ENCODE data around the gene MYO5B. TPM values are rescaled to one million over a fixed set of nuclear protein-coding genes. Genes with fewer than 3 reads are reported as not detected.

Gene MYO5B
- total RNA-seq, 2 experiments from 2014 or later = not detected

- POLR2A ChIA-PET = no interaction called here
- Mint-ChIP-seq H3K4me3 (no peak overlapping the region), H3K27me3 (peaks cover 6% of the 10 kb centered on the region), H3K36me3 (ENCODE audit: low read depth) (no peaks in the 10 kb centered on the region), H3K9me3 (peaks cover 2% of the 10 kb centered on the region), H3K27ac (no peak overlapping the region), H3K4me1 (ENCODE audit: low read depth) (peaks cover 11% of the 10 kb centered on the region)
- DNase-seq (no peak), ATAC-seq (ENCODE audit: poor library complexity) (no peak)
- intact Hi-C loops (cut with DNase I, micrococcal nuclease) = no loop called here
- Histone ChIP-seq H3K27me3 (ENCODE audit: control insufficient read depth in 1 of 2, insufficient read depth in 2 of 2, low read length in 2 of 2) (no peaks in the 10 kb centered on the region), H3K36me3 (ENCODE audit: insufficient read depth, low read length) (no peaks in the 10 kb centered on the region), H3K9me3 (ENCODE audit: control insufficient read depth in 1 of 2, insufficient read depth in 1 of 2, low read length in 2 of 2) (no peaks in the 10 kb centered on the region), H3K4me3 (ENCODE audit: low read length) (no peak overlapping the region), H3K4me1 (ENCODE audit: insufficient read depth, low read length) (peaks cover 3% of the 10 kb centered on the region), H3K27ac (ENCODE audit: low read depth in 1 of 2, low read length in 2 of 2) (no peak overlapping the region)
- TF ChIP-seq, protein P1, sequence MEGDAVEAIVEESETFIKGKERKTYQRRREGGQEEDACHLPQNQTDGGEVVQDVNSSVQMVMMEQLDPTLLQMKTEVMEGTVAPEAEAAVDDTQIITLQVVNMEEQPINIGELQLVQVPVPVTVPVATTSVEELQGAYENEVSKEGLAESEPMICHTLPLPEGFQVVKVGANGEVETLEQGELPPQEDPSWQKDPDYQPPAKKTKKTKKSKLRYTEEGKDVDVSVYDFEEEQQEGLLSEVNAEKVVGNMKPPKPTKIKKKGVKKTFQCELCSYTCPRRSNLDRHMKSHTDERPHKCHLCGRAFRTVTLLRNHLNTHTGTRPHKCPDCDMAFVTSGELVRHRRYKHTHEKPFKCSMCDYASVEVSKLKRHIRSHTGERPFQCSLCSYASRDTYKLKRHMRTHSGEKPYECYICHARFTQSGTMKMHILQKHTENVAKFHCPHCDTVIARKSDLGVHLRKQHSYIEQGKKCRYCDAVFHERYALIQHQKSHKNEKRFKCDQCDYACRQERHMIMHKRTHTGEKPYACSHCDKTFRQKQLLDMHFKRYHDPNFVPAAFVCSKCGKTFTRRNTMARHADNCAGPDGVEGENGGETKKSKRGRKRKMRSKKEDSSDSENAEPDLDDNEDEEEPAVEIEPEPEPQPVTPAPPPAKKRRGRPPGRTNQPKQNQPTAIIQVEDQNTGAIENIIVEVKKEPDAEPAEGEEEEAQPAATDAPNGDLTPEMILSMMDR (IDR thresholded peaks at IDR 0.05) = no peak
- CTCF ChIA-PET = no interaction called here
Observed at GRCh38 chr18:49931760-49932159, 263.2 kb downstream of the MYO5B start.

DNA sequence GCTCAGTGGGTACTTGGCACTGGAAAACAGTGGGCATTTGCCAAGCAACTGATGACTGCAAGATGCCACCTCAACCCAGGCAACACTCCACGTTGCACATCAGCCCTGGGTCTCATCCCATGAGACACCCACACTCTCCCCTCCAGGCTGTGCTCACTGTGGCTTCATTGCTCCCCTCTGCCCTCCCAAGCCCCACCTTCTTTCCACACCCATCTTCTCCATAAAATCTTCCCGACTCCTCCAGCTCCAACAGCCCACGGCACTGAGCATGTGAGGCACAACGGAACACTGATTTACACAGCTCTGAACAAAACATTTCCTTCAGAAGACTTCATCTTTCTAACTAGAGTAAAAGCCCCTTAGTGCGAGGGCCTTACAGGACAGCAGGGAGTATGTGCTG lies 263.8 kb downstream of the MYO5B start:
- CTCF ChIA-PET = no interaction called here
- Histone ChIP-seq H3K4me3 (ENCODE audit: low read length) (no peak overlapping the region), H3K4me1 (ENCODE audit: insufficient read depth, low read length) (peaks cover 3% of the 10 kb centered on the region), H3K27me3 (ENCODE audit: control insufficient read depth in 1 of 2, insufficient read depth in 2 of 2, low read length in 2 of 2) (peaks cover 0 to under 1% of the 10 kb centered on the region in 2 experiments), H3K27ac (ENCODE audit: low read depth in 1 of 2, low read length in 2 of 2) (no peak overlapping the region), H3K9me3 (ENCODE audit: control insufficient read depth in 1 of 2, insufficient read depth in 1 of 2, low read length in 2 of 2) (no peaks in the 10 kb centered on the region), H3K36me3 (ENCODE audit: insufficient read depth, low read length) (no peaks in the 10 kb centered on the region)
- intact Hi-C loops (cut with DNase I, micrococcal nuclease) = no loop called here
- DNase-seq (no peak), ATAC-seq (ENCODE audit: poor library complexity) (no peak)
- Mint-ChIP-seq H3K36me3 (ENCODE audit: low read depth) (no peaks in the 10 kb centered on the region), H3K27me3 (peaks cover 8% of the 10 kb centered on the region), H3K4me1 (ENCODE audit: low read depth) (peaks cover 11% of the 10 kb centered on the region), H3K4me3 (no peak overlapping the region), H3K9me3 (peaks cover 2% of the 10 kb centered on the region), H3K27ac (no peak overlapping the region)
- TF ChIP-seq, protein P1 (IDR thresholded peaks at IDR 0.05) = no peak
- POLR2A ChIA-PET = no interaction called here

- no peaks in the 10 kb centered on the region for H3K36me3 ChIP-seq (ENCODE audit: insufficient read depth, low read length)
- no peak overlapping the region for H3K27ac ChIP-seq (ENCODE audit: low read depth in 1 of 2, low read length in 2 of 2)
- ATAC-seq (ENCODE audit: poor library complexity) (no peak), DNase-seq (no peak)
- H3K4me3 ChIP-seq (ENCODE audit: low read length) = no peak overlapping the region
- CTCF ChIA-PET = no interaction called here
- H3K4me3 Mint-ChIP-seq = no peak overlapping the region
- peaks cover 8% of the 10 kb centered on the region for H3K9me3 Mint-ChIP-seq
- no peaks in the 10 kb centered on the region for H3K9me3 ChIP-seq (ENCODE audit: control insufficient read depth in 1 of 2, insufficient read depth in 1 of 2, low read length in 2 of 2)
- H3K27ac Mint-ChIP-seq = no peak overlapping the region
- intact Hi-C loops (cut with DNase I, micrococcal nuclease) = no loop called here
- H3K36me3 Mint-ChIP-seq (ENCODE audit: low read depth) = no peaks in the 10 kb centered on the region
- no peaks in the 10 kb centered on the region for H3K4me1 Mint-ChIP-seq (ENCODE audit: low read depth)
- H3K4me1 ChIP-seq (ENCODE audit: insufficient read depth, low read length) = no peaks in the 10 kb centered on the region
- POLR2A ChIA-PET = no interaction called here
- H3K27me3 Mint-ChIP-seq = peaks cover 27% of the 10 kb centered on the region
- H3K27me3 ChIP-seq (ENCODE audit: control insufficient read depth in 1 of 2, insufficient read depth in 2 of 2, low read length in 2 of 2) = peaks cover 0 to 11% of the 10 kb centered on the region in 2 experiments
- TF ChIP-seq, protein P1 (IDR thresholded peaks at IDR 0.05) = no peak
Observed at GRCh38 chr18:49926106-49926745, 268.7 kb downstream of the MYO5B start.
